H1 (cell line): ENCODE data around the gene NHSL2. TPM values are rescaled to one million over a fixed set of nuclear protein-coding genes. Genes with fewer than 3 reads are reported as not detected.

Source experiments
- CTCF ChIA-PET: fragments of 300-600 bp; sonication (Branson Sonifier 250); formaldehyde crosslinking; loops from one replicate; lab custom pipeline; 2021; ENCODE audit not compliant: partially characterized antibody; lab: Charles Lee
- POLR2A ChIA-PET: fragments of 300-600 bp; sonication (Branson Sonifier 250); formaldehyde crosslinking; loops from one replicate; lab custom pipeline; 2021; ENCODE audit warnings: inconsistent platforms; ENCODE audit not compliant: partially characterized antibody; lab: Charles Lee
- DNase-seq, 2 experiments: peaks; one replicate each; pipeline versions ENCODE4 v3.0.0 to v3.0.0-alpha.2; 2010 to 2022; ENCODE audit warnings: low spot score in 2 of 2, low read depth in 1 of 2, mixed read lengths in 1 of 2
- FAIRE-seq: peaks from 2 replicates; lab custom pipeline; 2011; peaks lifted over from hg19 to GRCh38; lab: Jason Lieb, UNC
- H2AFZ ChIP-seq: 2 replicates; pipeline ENCODE4 v1.8.1; 2012; ENCODE audit warnings: low read length, inconsistent platforms
- H2AK5ac ChIP-seq: 2 replicates; pipeline ENCODE4 v1.6.1; 2013; ENCODE audit warnings: low read depth, low read length
- H2BK120ac ChIP-seq: replicated peaks from 2 replicates; pipeline ENCODE3; 2013; ENCODE audit warnings: low read depth, low read length, inconsistent platforms
- H2BK12ac ChIP-seq: 2 replicates; pipeline ENCODE4 v1.6.1; 2013; ENCODE audit warnings: low read depth, low read length
- H2BK15ac ChIP-seq: 2 replicates; pipeline ENCODE4 v1.6.1; 2013; ENCODE audit warnings: low read length
- H2BK20ac ChIP-seq: 2 replicates; pipeline ENCODE4 v1.6.1; 2013; ENCODE audit warnings: low read length
- H2BK5ac ChIP-seq: 2 replicates; pipeline ENCODE4 v1.6.1; 2013; ENCODE audit warnings: low read depth, low read length
- H3K14ac ChIP-seq: 2 replicates; pipeline ENCODE4 v1.6.1; 2013; ENCODE audit warnings: inconsistent platforms; ENCODE audit not compliant: insufficient read length
- H3K18ac ChIP-seq: 2 replicates; pipeline ENCODE4 v1.6.1; 2013; ENCODE audit warnings: low read length; ENCODE audit errors: extremely low read depth
- H3K23ac ChIP-seq: 2 replicates; pipeline ENCODE4 v1.6.1; 2013; ENCODE audit warnings: inconsistent platforms; ENCODE audit not compliant: insufficient read length
- H3K23me2 ChIP-seq: 2 replicates; pipeline ENCODE4 v1.6.1; 2013; ENCODE audit warnings: low read depth, low read length
- H3K27ac ChIP-seq: 2 replicates; pipeline ENCODE4 v1.6.1; 2011; ENCODE audit warnings: low read depth, low read length, inconsistent platforms
- H3K27me3 ChIP-seq, 4 experiments: replicated peaks in 1 of 4; 1 replicate in 1 of 4; 2 replicates in 3 of 4; pipeline versions ENCODE4 v1.6.1 to v1.8.1; 2011 to 2013; ENCODE audit warnings: low read length in 3 of 4, mild to moderate bottlenecking in 3 of 4, inconsistent platforms in 2 of 4, mixed read lengths in 2 of 4, moderate library complexity in 1 of 4; ENCODE audit not compliant: control insufficient read depth in 3 of 4, insufficient read depth in 3 of 4; ENCODE audit errors: extremely low read depth in 1 of 4
- H3K36me3 ChIP-seq, 4 experiments: 2 replicates each; pipeline versions ENCODE4 v1.6.1 to v1.8.1; 2011 to 2013; ENCODE audit warnings: mild to moderate bottlenecking in 4 of 4, low read length in 3 of 4, moderate library complexity in 2 of 4, control low read depth in 1 of 4, inconsistent platforms in 1 of 4; ENCODE audit not compliant: insufficient read depth in 4 of 4, control insufficient read depth in 2 of 4
- H3K4ac ChIP-seq: replicated peaks from 2 replicates; pipeline ENCODE3; 2013; ENCODE audit warnings: low read length, low read depth, mixed read lengths, inconsistent platforms; ENCODE audit not compliant: insufficient read length
- H3K4me1 ChIP-seq, 4 experiments: replicated peaks in 1 of 4; 1 replicate in 1 of 4; 2 replicates in 3 of 4; pipeline versions ENCODE4 v1.6.1 to v1.8.1; 2011 to 2013; ENCODE audit warnings: low read length in 3 of 4, inconsistent platforms in 2 of 4, mixed read lengths in 1 of 4; ENCODE audit not compliant: insufficient read depth in 4 of 4, control insufficient read depth in 3 of 4
- H3K4me2 ChIP-seq, 2 experiments: 2 replicates each; pipeline versions ENCODE4 v1.6.1 to v1.8.1; 2011 to 2013; ENCODE audit warnings: low read depth in 2 of 2, low read length in 2 of 2, control low read depth in 1 of 2, inconsistent platforms in 1 of 2, mild to moderate bottlenecking in 1 of 2; ENCODE audit not compliant: insufficient read depth in 1 of 2
- H3K4me3 ChIP-seq, 4 experiments: fragments of 200-600, 300-600 bp in 1 of 4; sonication (generic), shearing (Covaris generic), sonication (Bioruptor Twin) in 1 of 4; 2 replicates each; pipeline versions ENCODE4 v1.5.1 to v1.8.1; 2011 to 2016; ENCODE audit warnings: low read length in 4 of 4, low read depth in 3 of 4, control low read depth in 2 of 4, inconsistent platforms in 2 of 4, mild to moderate bottlenecking in 2 of 4, mixed read lengths in 1 of 4, moderate library complexity in 1 of 4; ENCODE audit not compliant: insufficient read depth in 2 of 4; ENCODE audit errors: extremely low read depth in 1 of 4
- H3K56ac ChIP-seq: replicated peaks from 2 replicates; pipeline ENCODE3; 2013; ENCODE audit warnings: low read depth, mild to moderate bottlenecking, mixed read lengths, low read length, inconsistent platforms; ENCODE audit not compliant: insufficient read length
- H3K79me1 ChIP-seq: 2 replicates; pipeline ENCODE4 v1.6.1; 2013; ENCODE audit warnings: low read depth, low read length, control low read depth
- H3K79me2 ChIP-seq, 2 experiments: 2 replicates each; pipeline versions ENCODE4 v1.6.1 to v1.8.1; 2012 to 2013; ENCODE audit warnings: low read length in 2 of 2, mild to moderate bottlenecking in 2 of 2, inconsistent platforms in 1 of 2; ENCODE audit not compliant: insufficient read depth in 2 of 2, control insufficient read depth in 1 of 2
- H3K9ac ChIP-seq, 4 experiments: replicated peaks in 1 of 4; 1 replicate in 1 of 4; 2 replicates in 3 of 4; pipeline versions ENCODE4 v1.6.1 to v1.8.1; 2011 to 2013; ENCODE audit warnings: low read depth in 3 of 4, low read length in 3 of 4, control low read depth in 2 of 4, mild to moderate bottlenecking in 2 of 4, moderate library complexity in 2 of 4, inconsistent platforms in 1 of 4; ENCODE audit errors: extremely low read depth in 1 of 4
- H3K9me3 ChIP-seq, 2 experiments: 2 replicates each; pipeline versions ENCODE4 v1.6.1 to v1.8.1; 2012 to 2013; ENCODE audit warnings: mild to moderate bottlenecking in 2 of 2, moderate library complexity in 2 of 2, control low read depth in 1 of 2, inconsistent platforms in 1 of 2, low read depth in 1 of 2, low read length in 1 of 2, mixed read lengths in 1 of 2; ENCODE audit not compliant: insufficient read depth in 2 of 2
- H4K20me1 ChIP-seq, 2 experiments: replicated peaks in 1 of 2; 2 replicates each; pipeline versions ENCODE3 to v1.8.1; 2011 to 2013; ENCODE audit warnings: inconsistent platforms in 2 of 2, low read length in 2 of 2, mild to moderate bottlenecking in 1 of 2; ENCODE audit not compliant: insufficient read depth in 2 of 2, control insufficient read depth in 1 of 2
- H4K5ac ChIP-seq: 2 replicates; pipeline ENCODE4 v1.6.1; 2013; ENCODE audit warnings: low read length, low read depth, mixed read lengths, inconsistent platforms; ENCODE audit not compliant: insufficient read length
- H4K8ac ChIP-seq: 2 replicates; pipeline ENCODE4 v1.8.0; 2013; ENCODE audit warnings: mild to moderate bottlenecking, moderate library complexity, low read length, inconsistent platforms; ENCODE audit not compliant: insufficient read depth; ENCODE audit errors: extremely low read depth
- H4K91ac ChIP-seq: replicated peaks from 2 replicates; pipeline ENCODE3; 2013; ENCODE audit warnings: low read length, mixed read lengths, inconsistent platforms; ENCODE audit not compliant: insufficient read length
- WGBS, 2 experiments: shearing (Covaris generic) in 1 of 2; methylation state at CpG; one replicate each; pipeline versions ENCODE4 v1.1.6 to v1.1.7; 2013 to 2015; ENCODE audit warnings: low lambda C conversion rate in 2 of 2, mixed read lengths in 2 of 2, inconsistent platforms in 1 of 2, low coverage in 1 of 2, missing lambda C conversion rate in 1 of 2; ENCODE audit not compliant: insufficient replicate concordance in 2 of 2, insufficient coverage in 1 of 2, insufficient read length in 1 of 2; ENCODE audit errors: extremely low coverage in 1 of 2, missing lambda C conversion rate in 1 of 2; 5-methylcytosine and 5-hydroxymethylcytosine counted together
- polyA plus RNA-seq, 7 experiments: library from polyadenylated mRNA; depleted of rRNA in 3 of 7; stranded (reverse) in 5 of 7; unstranded in 2 of 7; fragments of >200 nt in 5 of 7; fragments of 200-250 nt in 2 of 7; gene quantifications; 1 replicate in 5 of 7; 2 replicates in 1 of 7; 4 replicates in 1 of 7; pipeline versions ENCODE4 v1.2.1 to v1.2.3, GENCODE V29; 2011 to 2013; ENCODE audit warnings: missing spikeins in 2 of 7, mixed read lengths in 2 of 7
- total RNA-seq: library from RNA; stranded (reverse); fragmentation: NEBNext Ultra II Directional; extraction: Animal tissue kit (Norgen Biotek cat#: 25700); gene quantifications from 2 replicates; pipeline ENCODE4 v1.2.1, GENCODE V29; 2021

NHSL2 gene
- total and polyA plus RNA-seq, 2 of the 8 experiments (the other 6 are each of a cell fraction or from before 2014, with no cell fraction given) = 3.7 to 7.2 TPM

GRCh38 chrX:72084114-72084513 is 173.5 kb downstream of the NHSL2 start:
- Histone ChIP-seq H3K14ac (no peak overlapping the region), H3K9ac (no peak overlapping the region), H2BK120ac (no peak overlapping the region), H2AFZ (no peak overlapping the region), H3K4me3 (no peak overlapping the region), H3K79me1 (no peaks in the 10 kb centered on the region), H3K36me3 (no peaks in the 10 kb centered on the region), H3K23ac (no peak overlapping the region), H3K23me2 (no peaks in the 10 kb centered on the region), H2BK15ac (no peak overlapping the region), H2BK20ac (no peak overlapping the region), H3K4ac (no peak overlapping the region), H3K9me3 (no peaks in the 10 kb centered on the region), H2BK12ac (no peak overlapping the region), H3K56ac (no peak overlapping the region), H3K27me3 (no peaks in the 10 kb centered on the region), H3K18ac (no peak overlapping the region), H3K27ac (no peak overlapping the region), H4K8ac (no peak overlapping the region), H2BK5ac (no peak overlapping the region), H3K4me1 (no peaks in the 10 kb centered on the region), H4K91ac (no peak overlapping the region), H4K5ac (no peak overlapping the region), H3K79me2 (no peaks in the 10 kb centered on the region), H2AK5ac (no peak overlapping the region), H3K4me2 (no peak overlapping the region), H4K20me1 (no peaks in the 10 kb centered on the region)
- FAIRE-seq (no peak), DNase-seq (no peak)
- WGBS, 2 experiments = 73% methylated on average over 1 of the region's 1 CpG; no CpG with 5 or more reads in 1 of the 2 experiments
- CTCF ChIA-PET = interaction anchor here (1.4 to 2.0 kb wide), 2 partner anchors 16 to 24 kb away, joined by 4 to 5 read pairs; no protein-coding TSS in a partner anchor
- POLR2A ChIA-PET = no interaction called here
